Measurements from ENCODE around the gene PCNX2. TPM values are rescaled to one million over a fixed set of nuclear protein-coding genes. Genes with fewer than 3 reads are reported as not detected.

Gene PCNX2
- total and polyA plus RNA-seq, 12 donors = 0.29 to 3.1 (median 1.6) TPM

DNA sequence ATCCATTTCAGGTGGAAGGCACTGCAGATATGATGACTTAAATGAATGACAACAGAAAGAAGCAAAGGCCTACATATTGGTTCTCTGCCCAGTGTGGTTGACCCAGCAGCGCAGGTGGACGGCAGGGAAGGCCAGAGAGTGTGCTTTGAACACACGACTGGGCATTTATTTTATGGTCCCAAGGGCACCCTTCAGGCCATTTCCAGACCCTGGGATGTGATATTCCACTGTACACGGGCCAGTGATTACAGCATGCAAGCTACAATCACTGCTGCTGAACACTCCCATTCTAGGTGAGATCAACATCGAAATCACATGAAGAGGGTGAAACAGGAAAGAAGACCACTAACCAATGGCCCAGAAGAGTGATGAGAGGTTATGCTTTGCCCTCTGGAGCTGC, 33.8 kb downstream of the PCNX2 start:
- H3K27ac ChIP-seq = no peak overlapping the region
- TF ChIP-seq, protein P1, sequence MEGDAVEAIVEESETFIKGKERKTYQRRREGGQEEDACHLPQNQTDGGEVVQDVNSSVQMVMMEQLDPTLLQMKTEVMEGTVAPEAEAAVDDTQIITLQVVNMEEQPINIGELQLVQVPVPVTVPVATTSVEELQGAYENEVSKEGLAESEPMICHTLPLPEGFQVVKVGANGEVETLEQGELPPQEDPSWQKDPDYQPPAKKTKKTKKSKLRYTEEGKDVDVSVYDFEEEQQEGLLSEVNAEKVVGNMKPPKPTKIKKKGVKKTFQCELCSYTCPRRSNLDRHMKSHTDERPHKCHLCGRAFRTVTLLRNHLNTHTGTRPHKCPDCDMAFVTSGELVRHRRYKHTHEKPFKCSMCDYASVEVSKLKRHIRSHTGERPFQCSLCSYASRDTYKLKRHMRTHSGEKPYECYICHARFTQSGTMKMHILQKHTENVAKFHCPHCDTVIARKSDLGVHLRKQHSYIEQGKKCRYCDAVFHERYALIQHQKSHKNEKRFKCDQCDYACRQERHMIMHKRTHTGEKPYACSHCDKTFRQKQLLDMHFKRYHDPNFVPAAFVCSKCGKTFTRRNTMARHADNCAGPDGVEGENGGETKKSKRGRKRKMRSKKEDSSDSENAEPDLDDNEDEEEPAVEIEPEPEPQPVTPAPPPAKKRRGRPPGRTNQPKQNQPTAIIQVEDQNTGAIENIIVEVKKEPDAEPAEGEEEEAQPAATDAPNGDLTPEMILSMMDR (IDR thresholded peaks at IDR 0.05) = no peak
- WGBS, 2 donors = 84 to 90% methylated on average over 5 of the region's 5 CpGs
- no peaks in the 10 kb centered on the region for H3K9me3 ChIP-seq
- H3K4me1 ChIP-seq = no peaks in the 10 kb centered on the region
- H3K27me3 ChIP-seq = no peaks in the 10 kb centered on the region
- no peak for DNase-seq
- H3K36me3 ChIP-seq = peaks cover 0 to 11% (median 0%) of the 10 kb centered on the region in 9 donors
- intact Hi-C loops (cut with DNase I) = no loop called here
- no peak overlapping the region for H3K4me3 ChIP-seq
- no peak for ATAC-seq

DNA sequence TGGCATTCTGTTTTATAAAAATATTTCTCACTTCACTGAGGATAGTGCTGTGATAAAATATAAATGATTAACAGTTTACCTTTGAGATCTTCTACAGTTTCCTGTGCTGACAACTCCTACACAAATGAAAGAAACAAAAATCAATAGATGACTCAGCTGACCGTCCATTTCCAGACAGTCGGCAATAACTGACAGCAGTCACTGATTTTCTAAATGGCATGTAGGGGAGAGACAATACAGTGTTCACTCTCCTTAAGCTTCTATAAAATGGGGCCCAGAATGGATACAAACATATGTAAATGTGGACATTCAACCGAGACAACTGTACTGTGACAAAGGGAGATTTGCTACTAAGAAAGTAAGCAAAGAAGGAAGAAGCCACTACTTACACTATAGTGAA, 34.3 kb downstream of the PCNX2 start:
- H3K4me3 ChIP-seq = no peak overlapping the region
- H3K27me3 ChIP-seq = no peaks in the 10 kb centered on the region
- no peaks in the 10 kb centered on the region for H3K4me1 ChIP-seq
- no peaks in the 10 kb centered on the region for H3K9me3 ChIP-seq
- no peak overlapping the region for H3K27ac ChIP-seq
- 71 to 81% methylated on average over 3 of the region's 3 CpGs for WGBS, 2 donors
- TF ChIP-seq, protein P1 (IDR thresholded peaks at IDR 0.05) = no peak
- ATAC-seq (no peak), DNase-seq (no peak)
- peaks cover 0 to 11% (median 0%) of the 10 kb centered on the region in 9 donors for H3K36me3 ChIP-seq
- intact Hi-C loops (cut with DNase I) = no loop called here

DNA sequence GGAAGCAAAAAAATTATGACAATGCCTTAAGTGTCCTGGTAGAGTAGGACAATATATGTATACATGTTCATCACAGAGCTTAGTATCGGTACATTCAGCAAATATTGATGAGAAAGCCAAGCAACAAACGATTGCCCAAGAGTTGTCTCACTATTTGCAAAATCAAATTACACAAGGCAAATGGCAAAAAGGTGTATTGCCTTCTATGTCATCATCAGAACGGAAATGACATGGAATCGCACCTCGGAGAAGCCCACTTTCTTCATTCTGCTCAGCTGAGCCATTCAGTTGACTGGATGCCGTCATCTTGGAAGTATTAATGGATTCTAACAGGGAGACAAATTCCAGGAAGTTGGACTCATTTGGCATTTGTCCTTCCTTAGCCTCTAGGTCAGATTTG, 37.7 kb downstream of the PCNX2 start:
- Histone ChIP-seq H3K27ac (no peak overlapping the region), H3K9me3 (no peaks in the 10 kb centered on the region), H3K4me1 (peaks cover 0 to 3% (median 0%) of the 10 kb centered on the region in 9 donors), H3K4me3 (no peak overlapping the region), H3K36me3 (peaks cover 0 to 11% (median 0%) of the 10 kb centered on the region in 9 donors), H3K27me3 (no peaks in the 10 kb centered on the region)
- 93 to 94% methylated on average over 6 of the region's 6 CpGs for WGBS, 2 donors
- no peak for DNase-seq
- intact Hi-C loops (cut with DNase I) = no loop called here
- ATAC-seq = no peak
- TF ChIP-seq, protein P1 (IDR thresholded peaks at IDR 0.05) = no peak

DNA sequence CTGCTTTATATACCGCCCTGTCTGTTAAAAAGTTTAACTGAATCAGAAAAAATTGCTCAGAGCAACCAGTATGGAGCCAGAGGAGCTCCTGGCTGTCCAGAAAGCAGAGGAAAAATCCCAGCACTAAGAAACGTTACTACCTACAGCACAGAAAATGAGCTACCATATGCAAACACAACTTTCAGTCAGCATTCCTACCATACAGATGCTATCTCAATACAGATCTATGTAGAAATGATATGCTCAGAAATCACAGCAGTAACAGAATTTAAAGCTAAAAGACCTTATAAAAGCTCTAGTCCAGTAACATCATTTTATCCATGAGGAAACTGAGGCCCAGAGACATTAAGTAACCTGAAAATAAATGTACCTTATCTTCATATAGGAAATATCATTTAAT, 38.7 kb downstream of the PCNX2 start:
- WGBS, 2 donors = 88 to 91% methylated on average over 2 of the region's 2 CpGs
- intact Hi-C loops (cut with DNase I) = no loop called here

More for the DNA sequence above, 38.7 kb downstream of the PCNX2 start:
- peaks cover 0 to 11% (median 0%) of the 10 kb centered on the region in 9 donors for H3K36me3 ChIP-seq
- H3K27me3 ChIP-seq = no peaks in the 10 kb centered on the region
- H3K27ac ChIP-seq = no peak overlapping the region
- ATAC-seq (no peak), DNase-seq (no peak)
- H3K4me1 ChIP-seq = peaks cover 0 to 12% (median 0%) of the 10 kb centered on the region in 9 donors
- no peak overlapping the region for H3K4me3 ChIP-seq
- no peaks in the 10 kb centered on the region for H3K9me3 ChIP-seq
- TF ChIP-seq, protein P1 (IDR thresholded peaks at IDR 0.05) = no peak
